Measurements from ENCODE around the gene MYOT. TPM values are rescaled to one million over a fixed set of nuclear protein-coding genes. Genes with fewer than 3 reads are reported as not detected.

The MYOT gene
- total RNA-seq (2022; extraction: Qiagen RNA extraction) = 0.12 to 0.30 TPM (median 0.25 TPM) in 3 of 5 replicates, not detected in the others

GRCh38 chr5:137867664-137868063 lies at the start of gene MYOT:
MYOT (plus strand) TSS chr5:137867860; CDS start chr5:137870652, 2,792 bp downstream.

GRCh38 chr5:137888863-137889759 lies 21.5 kb downstream of the MYOT start, which contains the start of gene PKD2L2:
PKD2L2 (plus strand) TSS chr5:137889457; CDS start chr5:137889492, 35 bp downstream.

Other genes starting within 250 kb of the MYOT start
- gene KLHL3, start 131.8 kb upstream of the MYOT start, total RNA-seq (2022; extraction: Qiagen RNA extraction) = 0.11 to 0.44 TPM (median 0.18 TPM) in 5 replicates
- gene HNRNPA0, start 113.5 kb upstream of the MYOT start, total RNA-seq (2022; extraction: Qiagen RNA extraction) = 49.0 to 51.3 TPM (median 50.4 TPM) in 5 replicates
- 0.12 TPM in 1 of 5 replicates, not detected in the others for gene PKD2L2, start 21.6 kb downstream of the MYOT start, total RNA-seq (2022; extraction: Qiagen RNA extraction)
- 10.8 to 17.0 TPM (median 12.1 TPM) in 5 replicates for gene FAM13B, start 165.2 kb downstream of the MYOT start, total RNA-seq (2022; extraction: Qiagen RNA extraction)
- not detected in 5 replicates for gene WNT8A, start 216.2 kb downstream of the MYOT start, total RNA-seq (2022; extraction: Qiagen RNA extraction)